Pancreas (tissue), 10 donors: ENCODE measurements around the gene ZMIZ1. TPM values are rescaled to one million over a fixed set of nuclear protein-coding genes. Genes with fewer than 3 reads are reported as not detected.

Experiments used
- ATAC-seq, 4 donors: fragments of 200-7000 bp; cut with Tn5 transposase; one replicate each; pipeline versions ENCODE4 v1.8.0 to v1.9.1; 2020; ENCODE audit warnings: mild to moderate bottlenecking in 4 of 4, moderate library complexity in 4 of 4
- DNase-seq, 6 donors: peaks; one replicate each; pipeline ENCODE4 v3.0.0-alpha.2; 2020
- FAIRE-seq: peaks from 2 replicates; lab custom pipeline; 2012; peaks lifted over from hg19 to GRCh38; lab: Jason Lieb, UNC
- H3K27ac ChIP-seq, 4 donors: fragments of 200-600 bp; sonication (generic); 1 replicate in 3 of 4; 2 replicates in 1 of 4; pipeline versions ENCODE4 v1.5.0 to v1.8.0; 2020
- H3K27me3 ChIP-seq, 4 donors: fragments of 200-600 bp; one replicate each; pipeline ENCODE4 v1.8.0; 2021
- H3K36me3 ChIP-seq, 3 donors: fragments of 200-600 bp; sonication (generic) in 1 of 3; one replicate each; pipeline versions ENCODE4 v1.5.0 to v1.8.0; 2020 to 2021
- H3K4me1 ChIP-seq, 3 donors: fragments of 200-600 bp; one replicate each; pipeline ENCODE4 v1.8.0; 2021
- H3K4me3 ChIP-seq, 4 donors: fragments of 200-600 bp; sonication (generic) in 2 of 4; one replicate each; pipeline versions ENCODE4 v1.5.0 to v1.8.0; 2020 to 2021
- H3K9me3 ChIP-seq, 4 donors: fragments of 200-600 bp; one replicate each; pipeline ENCODE4 v1.8.0; 2021
- CTCF ChIP-seq, 4 donors: fragments of 200-600 bp; sonication (generic) in 3 of 4; IDR thresholded peaks; one replicate each; pipeline versions ENCODE4 v1.5.0 to v1.8.0; 2021; ENCODE audit warnings: antibody characterized with exemption in 4 of 4
- WGBS, 2 donors: extraction: QIAGEN DNeasy Blood & Tissue Kit; methylation state at CpG; one replicate each; pipeline ENCODE4 v1.1.7; 2013; 5-methylcytosine and 5-hydroxymethylcytosine counted together
- intact Hi-C, 3 donors: fragments of 100-400 bp; cut with DNase I; formaldehyde crosslinking; loops; one replicate each; pipeline versions ENCODE4 v1.11.1 to v1.14.2; 2022
- polyA plus RNA-seq, 2 donors: library from polyadenylated mRNA; stranded (reverse); fragments of 200-250 nt; gene quantifications; one replicate each; pipeline ENCODE4 v1.2.3, GENCODE V29; 2013
- total RNA-seq, 6 donors: library from RNA; stranded (reverse); fragmentation: NEBNext Ultra II Directional in 4 of 6; extraction: Animal tissue kit (Norgen Biotek cat#: 25700) in 4 of 6; gene quantifications; one replicate each; pipeline versions ENCODE4 v1.2.1 to v1.2.4, GENCODE V29; 2021 to 2023
- donor health status: healthy with polysubstance abuse.
- donor health status: DM: no; HTN: no; CAD: no; lungs with moderate emphysema.
- donor health status: DM: no; HTN: no; CAD: no.
- donor health status: control.
- donor health status: control.
- donor health status: Bipolar disorder and iron deficiency.
- donor health status: DM: yes; HTN: yes; CAD: no.
- donor health status: DM: no; HTN: no; CAD: no.
- donor health status: DM: no; HTN: no; CAD: no.
- donor health status: DM: yes; HTN: yes; CAD: no.

Gene ZMIZ1
- total and polyA plus RNA-seq, 8 donors = 14.5 to 45.0 (median 21.9) TPM

- Histone ChIP-seq H3K27ac (peak overlapping the region; percentile 68 to 86 (median 80)), H3K27me3 (no peaks in the 10 kb centered on the region), H3K4me3 (no peak overlapping the region), H3K4me1 (peaks cover 0 to 31% (median 0%) of the 10 kb centered on the region in 3 donors), H3K36me3 (no peaks in the 10 kb centered on the region), H3K9me3 (no peaks in the 10 kb centered on the region)
- WGBS, 2 donors = 94 to 97% methylated on average over 6 of the region's 6 CpGs
- DNase-seq (no peak), ATAC-seq (no peak), FAIRE-seq (no peak)
- intact Hi-C loops = no loop called here
- TF ChIP-seq CTCF (IDR thresholded peaks at IDR 0.05) = no peak
These were observed 178.8 kb downstream of the ZMIZ1 start for GRCh38 chr10:79247373-79248137.

GRCh38 chr10:79248341-79249185 lies 179.8 kb downstream of the ZMIZ1 start:
- peak in 1 of 6 donors; percentile 63 for DNase-seq
- intact Hi-C loops = no loop called here

GRCh38 chr10:79249186-79250121 lies 180.7 kb downstream of the ZMIZ1 start:
- intact Hi-C loops = no loop called here
- no peaks in the 10 kb centered on the region for H3K27me3 ChIP-seq
- ATAC-seq (no peak), DNase-seq (no peak), FAIRE-seq (no peak)
- H3K4me1 ChIP-seq = peaks cover 0 to 31% (median 0%) of the 10 kb centered on the region in 3 donors
- H3K4me3 ChIP-seq = no peak overlapping the region
- H3K9me3 ChIP-seq = no peaks in the 10 kb centered on the region
- TF ChIP-seq CTCF (IDR thresholded peaks at IDR 0.05) = no peak
- H3K27ac ChIP-seq = peak overlapping the region in 2 of 4 donors; percentile 80 to 81
- WGBS, 2 donors = 88 to 92% methylated on average over 20 of the region's 20 CpGs
- no peaks in the 10 kb centered on the region for H3K36me3 ChIP-seq

More at GRCh38 chr10:79248341-79249185, 179.8 kb downstream of the ZMIZ1 start:
- Histone ChIP-seq H3K36me3 (no peaks in the 10 kb centered on the region), H3K4me1 (peaks cover 0 to 31% (median 0%) of the 10 kb centered on the region in 3 donors), H3K27ac (peak overlapping the region in 3 of 4 donors; percentile 31 to 81 (median 80)), H3K9me3 (no peaks in the 10 kb centered on the region), H3K27me3 (no peaks in the 10 kb centered on the region), H3K4me3 (no peak overlapping the region)
- 70 to 78% methylated on average over 12 of the region's 12 CpGs for WGBS, 2 donors
- no peak for TF ChIP-seq CTCF (IDR thresholded peaks at IDR 0.05)
- ATAC-seq (peak in 2 of 4 donors; percentile 8 to 37), FAIRE-seq (no peak)

GRCh38 chr10:79250259-79250658 lies 181.5 kb downstream of the ZMIZ1 start:
- intact Hi-C loops = no loop called here
- H3K9me3 ChIP-seq = no peaks in the 10 kb centered on the region
- WGBS, 2 donors = 89 to 98% methylated on average over 5 of the region's 5 CpGs
- DNase-seq (peak in 1 of 6 donors; percentile 66), FAIRE-seq (no peak), ATAC-seq (peak in 1 of 4 donors; percentile 37)
- no peaks in the 10 kb centered on the region for H3K36me3 ChIP-seq
- H3K27me3 ChIP-seq = no peaks in the 10 kb centered on the region
- H3K27ac ChIP-seq = peak overlapping the region in 2 of 4 donors; percentile 37 to 81
- no peak overlapping the region for H3K4me3 ChIP-seq
- no peak for TF ChIP-seq CTCF (IDR thresholded peaks at IDR 0.05)
- peaks cover 0 to 26% (median 0%) of the 10 kb centered on the region in 3 donors for H3K4me1 ChIP-seq
